SHP77 treated with DMSO at 0.1 percent for 48 hours (cell line): ENCODE data around the gene ZBTB11.
"Not testable (repeated sequence)": the region's sequence is repeated elsewhere in the genome, so short reads cannot be mapped to it uniquely, and the experiment has no call there.

Experiments
- DNase-seq: peaks from one replicate; lab custom pipeline; 2025; lab: John Stamatoyannopoulos, UW

Gene ZBTB11

GRCh38 chr3:101691685-101692671 lies 15.0 kb upstream of the ZBTB11 start:
- not testable (repeated sequence) for DNase-seq

GRCh38 chr3:101690972-101691371 lies 14.0 kb upstream of the ZBTB11 start:
- DNase-seq: no peak

GRCh38 chr3:101689286-101689685 lies 12.4 kb upstream of the ZBTB11 start:
- no peak for DNase-seq

- DNase-seq: no peak
Observed at GRCh38 chr3:101687142-101687931, 10.4 kb upstream of the ZBTB11 start.

- DNase-seq: no peak
Observed at GRCh38 chr3:101685870-101686307, 9.0 kb upstream of the ZBTB11 start.

- DNase-seq: no peak
Observed at GRCh38 chr3:101685050-101685400, 8.1 kb upstream of the ZBTB11 start.

GRCh38 chr3:101680466-101680865 lies 3.5 kb upstream of the ZBTB11 start:
- DNase-seq: no peak

- not testable (repeated sequence) for DNase-seq
Observed at GRCh38 chr3:101678837-101679236, 1.9 kb upstream of the ZBTB11 start.

GRCh38 chr3:101677436-101678286 lies 729 bp upstream of the ZBTB11 start:
- DNase-seq: no peak

- DNase-seq: no peak
Observed at GRCh38 chr3:101676216-101676764, 642 bp downstream of the ZBTB11 start.

- no peak for DNase-seq
Observed at GRCh38 chr3:101675709-101676215, 1.2 kb downstream of the ZBTB11 start.

GRCh38 chr3:101674518-101674917 lies 2.4 kb downstream of the ZBTB11 start:
- DNase-seq: no peak

GRCh38 chr3:101673953-101674352 lies 3.0 kb downstream of the ZBTB11 start:
- DNase-seq: no peak

GRCh38 chr3:101671014-101671413 lies 5.9 kb downstream of the ZBTB11 start:
- no peak for DNase-seq

GRCh38 chr3:101667844-101668243 lies 9.1 kb downstream of the ZBTB11 start:
- DNase-seq: no peak

- DNase-seq: no peak
Observed at GRCh38 chr3:101667331-101667730, 9.6 kb downstream of the ZBTB11 start.

- DNase-seq: no peak
Observed at GRCh38 chr3:101665851-101666250, 11.1 kb downstream of the ZBTB11 start.

GRCh38 chr3:101665357-101665756 lies 11.6 kb downstream of the ZBTB11 start:
- no peak for DNase-seq

GRCh38 chr3:101660714-101661113 lies 16.2 kb downstream of the ZBTB11 start:
- no peak for DNase-seq

GRCh38 chr3:101656651-101657050 lies 20.3 kb downstream of the ZBTB11 start:
- no peak for DNase-seq

GRCh38 chr3:101646726-101647125 lies 30.2 kb downstream of the ZBTB11 start:
- DNase-seq: no peak
